Endothelial cell of umbilical vein (primary cell): ENCODE measurements around the gene SLC4A2. TPM values are rescaled to one million over a fixed set of nuclear protein-coding genes. Genes with fewer than 3 reads are reported as not detected.

ENCODE experiments used
- BruUV-seq: library from RNA; stranded (reverse); fragments of 400-500 nt; replicated peaks from 2 replicates; lab custom pipeline; 2021; lab: Mats Ljungman, UMichigan
- CTCF ChIA-PET: fragments of 300-600, 350-600 bp; sonication (Branson Sonifier 250); formaldehyde crosslinking; loops from one replicate; lab custom pipeline; 2021; ENCODE audit warnings: antibody characterized with exemption, inconsistent platforms; lab: Charles Lee
- POLR2A ChIA-PET: fragments of 300-600, 350-600 bp; sonication (Branson Sonifier 250); formaldehyde crosslinking; loops from one replicate; lab custom pipeline; 2021; ENCODE audit warnings: antibody characterized with exemption, inconsistent platforms; lab: Charles Lee
- DNase-seq: peaks from one replicate; pipeline ENCODE4 v3.0.0-alpha.2; 2011; ENCODE audit warnings: low read depth, low spot score
- FAIRE-seq: peaks from 2 replicates; lab custom pipeline; 2011; peaks lifted over from hg19 to GRCh38; lab: Jason Lieb, UNC
- H2AFZ ChIP-seq: 2 replicates; pipeline ENCODE4 v1.6.0; 2012; ENCODE audit warnings: low read depth, low read length, control low read depth, inconsistent platforms
- H3K27ac ChIP-seq: 2 replicates; pipeline ENCODE4 v1.5.1; 2011; ENCODE audit warnings: low read depth, mild to moderate bottlenecking, control low read depth, low read length, moderate library complexity; ENCODE audit not compliant: insufficient read depth
- H3K27me3 ChIP-seq, 2 experiments: 2 replicates each; pipeline versions ENCODE4 v1.6.0 to v1.6.1; 2011; ENCODE audit warnings: low read length in 2 of 2, mixed read lengths in 1 of 2; ENCODE audit not compliant: control insufficient read depth in 2 of 2, insufficient read depth in 2 of 2
- H3K36me3 ChIP-seq, 2 experiments: 2 replicates in 1 of 2; 3 replicates in 1 of 2; pipeline ENCODE4 v1.5.1; 2011; ENCODE audit warnings: low read length in 2 of 2, mild to moderate bottlenecking in 1 of 2, moderate library complexity in 1 of 2; ENCODE audit not compliant: control insufficient read depth in 2 of 2, insufficient read depth in 2 of 2; ENCODE audit errors: extremely low read depth in 1 of 2
- H3K4me1 ChIP-seq: 3 replicates; pipeline ENCODE4 v1.5.1; 2011; ENCODE audit warnings: mild to moderate bottlenecking, low read length; ENCODE audit not compliant: control insufficient read depth, insufficient read depth; ENCODE audit errors: extremely low read depth
- H3K4me2 ChIP-seq: 2 replicates; pipeline ENCODE4 v1.6.1; 2011; ENCODE audit warnings: low read length, control low read depth, mixed read lengths; ENCODE audit not compliant: insufficient read depth
- H3K4me3 ChIP-seq, 3 experiments: fragments of 200-600 bp in 1 of 3; sonication (generic), shearing (Covaris generic) in 1 of 3; replicated peaks in 1 of 3; 2 replicates each; pipeline ENCODE4 v1.5.1; 2011 to 2016; ENCODE audit warnings: control low read depth in 3 of 3, low read length in 3 of 3, mild to moderate bottlenecking in 2 of 3, inconsistent platforms in 1 of 3, low read depth in 1 of 3, moderate library complexity in 1 of 3; ENCODE audit not compliant: insufficient read depth in 1 of 3
- H3K79me2 ChIP-seq: 2 replicates; pipeline ENCODE4 v1.6.0; 2012; ENCODE audit warnings: low read length, inconsistent platforms; ENCODE audit not compliant: control insufficient read depth, insufficient read depth
- H3K9ac ChIP-seq: replicated peaks from 2 replicates; pipeline ENCODE3; 2011; ENCODE audit warnings: low read length, control low read depth; ENCODE audit not compliant: insufficient read depth; ENCODE audit errors: extremely low read depth
- H3K9me1 ChIP-seq: replicated peaks from 3 replicates; pipeline ENCODE4 v1.6.0; 2011; ENCODE audit warnings: mild to moderate bottlenecking, low read length; ENCODE audit not compliant: control insufficient read depth, insufficient read depth; ENCODE audit errors: extremely low read depth
- H3K9me3 ChIP-seq: replicated peaks from 2 replicates; pipeline ENCODE4 v1.5.1; 2012; ENCODE audit warnings: low read length, inconsistent platforms; ENCODE audit not compliant: control insufficient read depth, insufficient read depth
- H4K20me1 ChIP-seq: replicated peaks from 2 replicates; pipeline ENCODE3; 2011; ENCODE audit warnings: mild to moderate bottlenecking, low read length; ENCODE audit not compliant: control insufficient read depth, insufficient read depth; ENCODE audit errors: extremely low read depth
- EZH2 ChIP-seq: IDR thresholded peaks from 2 replicates; pipeline ENCODE4 v1.6.1; 2012; ENCODE audit warnings: borderline replicate concordance, low read depth, mild to moderate bottlenecking, moderate library complexity, low read length, inconsistent platforms; ENCODE audit not compliant: severe bottlenecking
- FOS ChIP-seq: IDR thresholded peaks from 2 replicates; pipeline ENCODE4 v1.6.1; 2011; ENCODE audit warnings: mild to moderate bottlenecking, low read length, moderate library complexity, borderline replicate concordance; ENCODE audit not compliant: insufficient read depth
- GATA2 ChIP-seq: IDR thresholded peaks from 2 replicates; pipeline ENCODE4 v1.7.0; 2011; ENCODE audit warnings: low read depth, mild to moderate bottlenecking, moderate library complexity, mixed read lengths, low read length; ENCODE audit not compliant: insufficient read length, insufficient read depth
- JUN ChIP-seq: IDR thresholded peaks from 2 replicates; pipeline ENCODE4 v1.6.1; 2011; ENCODE audit warnings: borderline replicate concordance, low read depth; ENCODE audit not compliant: insufficient read length, insufficient read depth
- MYC ChIP-seq: IDR thresholded peaks from one replicate; pipeline ENCODE4 v1.6.1; 2011; ENCODE audit warnings: mild to moderate bottlenecking, low read depth, low read length
- POLR2A ChIP-seq: IDR thresholded peaks from 2 replicates; pipeline ENCODE4 v1.6.1; 2012; ENCODE audit warnings: low read depth, mild to moderate bottlenecking, control low read depth, low read length
- POLR2AphosphoS5 ChIP-seq: IDR thresholded peaks from 2 replicates; pipeline ENCODE4 v1.6.1; 2012; ENCODE audit warnings: low read depth, mild to moderate bottlenecking, control low read depth, low read length, moderate library complexity; ENCODE audit not compliant: insufficient read depth
- dilution Hi-C: fragments of 300-500 bp; cut with MboI; formaldehyde crosslinking; loops from one replicate; pipeline ENCODE4 v1.15.0; 2019; ENCODE audit warnings: low sequenced_read_pairs; ENCODE audit not compliant: extremely low pct_ligation_motif_present
- intact Hi-C: fragments of 100-400 bp; cut with micrococcal nuclease; formaldehyde crosslinking; loops from one replicate; pipeline ENCODE4 v1.10.0; 2022
- polyA plus RNA-seq, 4 experiments: library from polyadenylated mRNA; depleted of rRNA in 3 of 4; stranded (reverse) in 3 of 4; unstranded in 1 of 4; fragments of >200 nt; gene quantifications; 2 replicates each; pipeline versions ENCODE4 v1.2.1 to v1.2.3, GENCODE V29; 2011 to 2012; ENCODE audit warnings: missing spikeins in 1 of 4
- total RNA-seq: library from RNA; stranded (reverse); gene quantifications from 2 replicates; pipeline ENCODE4 v1.2.3, GENCODE V29; 2021
- TF ChIP-seq, protein P1 (sequence below), 2 donors: IDR thresholded peaks; 1 replicate in 1 of 2; 2 replicates in 1 of 2; pipeline ENCODE4 v1.5.1; 2011; ENCODE audit warnings: low read length in 2 of 2, mild to moderate bottlenecking in 2 of 2, moderate library complexity in 2 of 2, control low read depth in 1 of 2, inconsistent platforms in 1 of 2, low read depth in 1 of 2; ENCODE audit not compliant: insufficient read depth in 1 of 2; ENCODE audit errors: extremely low read depth in 1 of 2
- TF ChIP-seq, protein P2 (sequence below): IDR thresholded peaks from 2 replicates; pipeline ENCODE4 v1.6.1; 2011; ENCODE audit not compliant: insufficient read depth, insufficient read length

SLC4A2 gene
- total and polyA plus RNA-seq, 2 donors (not counting 3 experiments of a cell fraction or from before 2014, with no cell fraction given): 108 to 172 TPM

DNA sequence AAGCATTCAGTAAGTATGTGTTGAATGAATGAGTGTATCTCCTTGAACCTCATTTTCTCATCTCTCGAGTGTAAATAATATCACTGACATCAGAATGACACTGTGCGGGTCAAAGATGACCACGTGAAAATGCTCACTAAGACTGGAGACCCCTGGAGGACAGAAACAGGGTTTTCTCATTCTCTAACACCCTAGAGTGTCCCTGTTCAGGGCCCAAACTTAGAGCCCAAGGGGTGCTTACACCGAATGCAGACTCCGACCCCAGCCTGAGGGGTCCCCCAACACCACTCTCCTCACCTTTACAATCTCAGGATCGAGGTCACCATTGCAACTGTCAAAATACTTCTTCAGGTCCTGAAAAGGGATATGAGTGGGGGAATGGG, 3.1 kb upstream of the SLC4A2 start:
- dilution Hi-C loops (no loop called here), intact Hi-C loops (no loop called here)
- Histone ChIP-seq H3K4me1 (peaks cover 26% of the 10 kb centered on the region), H3K27me3 (no peaks in the 10 kb centered on the region), H3K27ac (no peak overlapping the region), H3K9me1 (no peaks in the 10 kb centered on the region), H3K36me3 (no peaks in the 10 kb centered on the region), H3K4me3 (no peak overlapping the region), H2AFZ (no peak overlapping the region), H4K20me1 (no peaks in the 10 kb centered on the region), H3K79me2 (peaks cover 16% of the 10 kb centered on the region), H3K9ac (no peak overlapping the region), H3K9me3 (no peaks in the 10 kb centered on the region), H3K4me2 (no peak overlapping the region)
- ChIA-PET CTCF (no interaction called here), POLR2A (no interaction called here)
- TF ChIP-seq FOS (no peak), EZH2 (no peak), JUN (no peak), MYC (no peak), GATA2 (no peak), POLR2A (no peak), POLR2AphosphoS5 (no peak)
- TF ChIP-seq, protein P1, sequence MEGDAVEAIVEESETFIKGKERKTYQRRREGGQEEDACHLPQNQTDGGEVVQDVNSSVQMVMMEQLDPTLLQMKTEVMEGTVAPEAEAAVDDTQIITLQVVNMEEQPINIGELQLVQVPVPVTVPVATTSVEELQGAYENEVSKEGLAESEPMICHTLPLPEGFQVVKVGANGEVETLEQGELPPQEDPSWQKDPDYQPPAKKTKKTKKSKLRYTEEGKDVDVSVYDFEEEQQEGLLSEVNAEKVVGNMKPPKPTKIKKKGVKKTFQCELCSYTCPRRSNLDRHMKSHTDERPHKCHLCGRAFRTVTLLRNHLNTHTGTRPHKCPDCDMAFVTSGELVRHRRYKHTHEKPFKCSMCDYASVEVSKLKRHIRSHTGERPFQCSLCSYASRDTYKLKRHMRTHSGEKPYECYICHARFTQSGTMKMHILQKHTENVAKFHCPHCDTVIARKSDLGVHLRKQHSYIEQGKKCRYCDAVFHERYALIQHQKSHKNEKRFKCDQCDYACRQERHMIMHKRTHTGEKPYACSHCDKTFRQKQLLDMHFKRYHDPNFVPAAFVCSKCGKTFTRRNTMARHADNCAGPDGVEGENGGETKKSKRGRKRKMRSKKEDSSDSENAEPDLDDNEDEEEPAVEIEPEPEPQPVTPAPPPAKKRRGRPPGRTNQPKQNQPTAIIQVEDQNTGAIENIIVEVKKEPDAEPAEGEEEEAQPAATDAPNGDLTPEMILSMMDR (IDR thresholded peaks at IDR 0.05; ENCODE audit: extremely low read depth in 1 of 2, insufficient read depth in 1 of 2, low read depth in 1 of 2, low read length in 2 of 2): no peak
- TF ChIP-seq, protein P2, sequence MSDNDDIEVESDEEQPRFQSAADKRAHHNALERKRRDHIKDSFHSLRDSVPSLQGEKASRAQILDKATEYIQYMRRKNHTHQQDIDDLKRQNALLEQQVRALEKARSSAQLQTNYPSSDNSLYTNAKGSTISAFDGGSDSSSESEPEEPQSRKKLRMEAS: no peak
- FAIRE-seq (no peak), DNase-seq (no peak)
- no TSS peak for BruUV-seq
